Endothelial cell of umbilical vein (primary cell): ENCODE data around the gene DSG1.

Experiments
- CTCF ChIP-seq, 2 donors: IDR thresholded peaks; 1 replicate in 1 of 2; 2 replicates in 1 of 2; pipeline ENCODE4 v1.5.1; 2011; ENCODE audit warnings: low read length in 2 of 2, mild to moderate bottlenecking in 2 of 2, moderate library complexity in 2 of 2, control low read depth in 1 of 2, inconsistent platforms in 1 of 2, low read depth in 1 of 2; ENCODE audit not compliant: insufficient read depth in 1 of 2; ENCODE audit errors: extremely low read depth in 1 of 2
- EZH2 ChIP-seq: IDR thresholded peaks from 2 replicates; pipeline ENCODE4 v1.6.1; 2012; ENCODE audit warnings: borderline replicate concordance, low read depth, mild to moderate bottlenecking, moderate library complexity, low read length, inconsistent platforms; ENCODE audit not compliant: severe bottlenecking
- MAX ChIP-seq: IDR thresholded peaks from 2 replicates; pipeline ENCODE4 v1.6.1; 2011; ENCODE audit not compliant: insufficient read depth, insufficient read length
- MYC ChIP-seq: IDR thresholded peaks from one replicate; pipeline ENCODE4 v1.6.1; 2011; ENCODE audit warnings: mild to moderate bottlenecking, low read depth, low read length

DNA sequence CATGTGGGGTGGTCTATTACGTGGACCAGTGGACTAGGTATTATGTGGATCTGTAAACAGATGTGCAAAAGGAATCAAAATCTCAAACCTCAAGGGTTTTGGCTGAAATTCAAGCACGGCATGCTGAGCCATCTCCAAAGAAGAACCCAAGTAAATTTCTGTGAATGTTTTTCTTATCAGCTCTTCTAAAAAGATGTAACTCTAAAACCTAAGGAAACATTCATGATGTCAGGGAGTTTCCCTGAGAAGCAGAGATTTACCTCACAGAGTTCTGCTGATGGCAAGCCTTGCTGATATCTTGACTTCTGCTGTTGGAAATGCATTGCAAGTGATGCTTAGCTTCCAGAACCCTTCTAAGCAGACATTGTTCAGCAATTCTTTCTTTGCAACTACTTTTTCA, 80.2 kb downstream of the DSG1 start:
- no peak for TF ChIP-seq MYC
- TF ChIP-seq CTCF (IDR thresholded peaks at IDR 0.05; ENCODE audit: extremely low read depth in 1 of 2, insufficient read depth in 1 of 2, low read depth in 1 of 2, low read length in 2 of 2) = no peak
- no peak for TF ChIP-seq MAX
- TF ChIP-seq EZH2 = no peak
